HCT116 (cell line): ENCODE results near the gene CASZ1. TPM values are rescaled to one million over a fixed set of nuclear protein-coding genes. Genes with fewer than 3 reads are reported as not detected.

Experiments used
- ATAC-seq: fragments of 200-7000 bp; cut with Tn5 transposase; 2 replicates; pipeline ENCODE4 v1.9.1; 2020; ENCODE audit warnings: mild to moderate bottlenecking, moderate library complexity
- BruUV-seq: library from RNA; stranded (reverse); fragments of 400-500 nt; replicated peaks from 2 replicates; lab custom pipeline; 2021; lab: Mats Ljungman, UMichigan
- CTCF ChIA-PET: fragments of 300-600 bp; sonication (Branson Sonifier 250); formaldehyde crosslinking; loops from one replicate; lab custom pipeline; 2021; ENCODE audit warnings: antibody characterized with exemption; lab: Charles Lee
- POLR2A ChIA-PET: fragments of 300-600, 350-600 bp; sonication (Branson Sonifier 250); formaldehyde crosslinking; loops from one replicate; lab custom pipeline; 2021; ENCODE audit warnings: antibody characterized with exemption; lab: Charles Lee
- RAD21 ChIA-PET, 2 experiments: fragments of 300-600 bp; sonication (Branson Sonifier 250); formaldehyde crosslinking; loops; one replicate each; lab custom pipeline; 2023; ENCODE audit warnings: low total read pairs in 2 of 2; ENCODE audit not compliant: uncharacterized antibody in 2 of 2, unreplicated experiment in 2 of 2, low non-redundant PET in 1 of 2; lab: Charles Lee
- DNase-seq: peaks from one replicate; pipeline ENCODE4 v3.0.0-alpha.2; 2010; ENCODE audit warnings: low read depth, low spot score
- H2AFZ ChIP-seq: fragments of 200-600 bp; shearing (Covaris generic), sonication (generic); 2 replicates; pipeline ENCODE4 v1.6.1; 2017; ENCODE audit warnings: low read depth, mixed run types, mixed read lengths, antibody characterized with exemption, low read length; ENCODE audit not compliant: poor library complexity, severe bottlenecking
- H3K27ac ChIP-seq: 2 replicates; pipeline ENCODE4 v1.5.1; 2012; ENCODE audit warnings: low read depth, low read length
- H3K27me3 ChIP-seq: fragments of 200-600 bp; sonication (generic); 2 replicates; pipeline ENCODE4 v1.6.1; 2016; ENCODE audit warnings: mixed run types, low read length, mixed read lengths; ENCODE audit not compliant: insufficient read depth
- H3K36me3 ChIP-seq, 2 experiments: fragments of 200-500 bp in 1 of 2; fragments of 200-600 bp in 1 of 2; sonication (Bioruptor generic) in 1 of 2; sonication (generic) in 1 of 2; 2 replicates each; pipeline versions ENCODE4 v1.5.1 to v1.6.1; 2014 to 2016; ENCODE audit warnings: low read length in 2 of 2, inconsistent platforms in 1 of 2, mixed read lengths in 1 of 2, mixed run types in 1 of 2; ENCODE audit not compliant: insufficient read depth in 2 of 2, control insufficient read depth in 1 of 2
- H3K4me1 ChIP-seq, 2 experiments: fragments of 200-600 bp in 1 of 2; sonication (generic) in 1 of 2; 2 replicates each; pipeline versions ENCODE4 v1.5.1 to v1.6.1; 2012 to 2017; ENCODE audit warnings: low read length in 2 of 2, inconsistent platforms in 1 of 2, mild to moderate bottlenecking in 1 of 2, mixed read lengths in 1 of 2, mixed run types in 1 of 2, moderate library complexity in 1 of 2; ENCODE audit not compliant: insufficient read depth in 2 of 2, control insufficient read depth in 1 of 2
- H3K4me2 ChIP-seq: fragments of 200-600 bp; sonication (generic); 2 replicates; pipeline ENCODE4 v1.6.1; 2017; ENCODE audit warnings: mixed run types, low read length, mixed read lengths
- H3K4me3 ChIP-seq, 2 experiments: fragments of 200-600 bp in 1 of 2; sonication (generic) in 1 of 2; replicated peaks in 1 of 2; 2 replicates each; pipeline ENCODE4 v1.5.1; 2011 to 2016; ENCODE audit warnings: low read length in 2 of 2, control low read depth in 1 of 2, low read depth in 1 of 2, mild to moderate bottlenecking in 1 of 2, mixed read lengths in 1 of 2, mixed run types in 1 of 2
- H3K79me2 ChIP-seq: fragments of 200-600 bp; sonication (generic); 2 replicates; pipeline ENCODE4 v1.6.1; 2017; ENCODE audit warnings: mild to moderate bottlenecking, mixed run types, low read length, moderate library complexity, mixed read lengths; ENCODE audit not compliant: insufficient read depth
- H3K9ac ChIP-seq: fragments of 200-600 bp; sonication (generic); 2 replicates; pipeline ENCODE4 v1.6.1; 2016; ENCODE audit warnings: low read length, mixed read lengths
- H3K9me2 ChIP-seq: fragments of 200-600 bp; sonication (generic), shearing (Covaris generic); 2 replicates; pipeline ENCODE4 v1.6.1; 2017; ENCODE audit warnings: mixed run types, mild to moderate bottlenecking, moderate library complexity; ENCODE audit not compliant: insufficient read depth
- H3K9me3 ChIP-seq, 2 experiments: fragments of 200-500 bp in 1 of 2; fragments of 200-600 bp in 1 of 2; sonication (Bioruptor generic) in 1 of 2; sonication (generic) in 1 of 2; 2 replicates each; pipeline ENCODE4 v1.6.1; 2014 to 2017; ENCODE audit warnings: low read length in 2 of 2, mixed read lengths in 2 of 2, inconsistent platforms in 1 of 2, low read depth in 1 of 2, mild to moderate bottlenecking in 1 of 2, mixed run types in 1 of 2, moderate library complexity in 1 of 2; ENCODE audit not compliant: control insufficient read depth in 1 of 2, insufficient read depth in 1 of 2
- H4K20me1 ChIP-seq: fragments of 200-600 bp; sonication (generic), shearing (Covaris generic); 2 replicates; pipeline ENCODE4 v1.6.1; 2017; ENCODE audit warnings: mixed run types, mild to moderate bottlenecking, moderate library complexity; ENCODE audit not compliant: insufficient read depth
- CBX3 ChIP-seq: IDR thresholded peaks from 2 replicates; pipeline ENCODE4 v1.6.1; 2012; ENCODE audit warnings: low read depth
- CEBPB ChIP-seq: IDR thresholded peaks from 2 replicates; pipeline ENCODE4 v1.6.1; 2012; ENCODE audit warnings: low read depth
- EGR1 ChIP-seq: IDR thresholded peaks from 2 replicates; pipeline ENCODE4 v1.6.1; 2012; ENCODE audit warnings: low read depth
- ELF1 ChIP-seq: IDR thresholded peaks from 2 replicates; pipeline ENCODE4 v1.6.1; 2012; ENCODE audit warnings: low read depth, borderline replicate concordance
- EZH2 ChIP-seq: fragments of 200-600 bp; sonication (generic); IDR thresholded peaks from 2 replicates; pipeline ENCODE4 v1.6.1; 2017; ENCODE audit warnings: antibody characterized with exemption, mixed run types
- EZH2phosphoT487 ChIP-seq: fragments of 200-600 bp; IDR thresholded peaks from 2 replicates; pipeline ENCODE4 v1.6.1; 2018; ENCODE audit warnings: antibody characterized with exemption, borderline replicate concordance
- FOSL1 ChIP-seq: IDR thresholded peaks from 2 replicates; pipeline ENCODE4 v1.6.1; 2012; ENCODE audit warnings: low read depth
- JUND ChIP-seq: IDR thresholded peaks from 2 replicates; pipeline ENCODE4 v1.6.1; 2012
- MAX ChIP-seq: IDR thresholded peaks from 2 replicates; pipeline ENCODE4 v1.6.1; 2012
- POLR2A ChIP-seq: IDR thresholded peaks from 2 replicates; pipeline ENCODE4 v1.7.0; 2011; ENCODE audit warnings: borderline replicate concordance; ENCODE audit not compliant: insufficient read depth, insufficient read length; ENCODE audit errors: extremely low read depth
- POLR2AphosphoS5 ChIP-seq: IDR thresholded peaks from 2 replicates; pipeline ENCODE4 v1.6.1; 2011; ENCODE audit warnings: mild to moderate bottlenecking, low read depth, low read length, moderate library complexity
- RAD21 ChIP-seq: IDR thresholded peaks from 2 replicates; pipeline ENCODE4 v1.6.1; 2012; ENCODE audit warnings: low read depth, mild to moderate bottlenecking
- SIN3A ChIP-seq: IDR thresholded peaks from 2 replicates; pipeline ENCODE4 v1.6.1; 2012; ENCODE audit warnings: low read depth
- SP1 ChIP-seq: IDR thresholded peaks from 2 replicates; pipeline ENCODE4 v1.6.1; 2012; ENCODE audit warnings: low read depth
- SRF ChIP-seq: IDR thresholded peaks from 2 replicates; pipeline ENCODE4 v1.6.1; 2012; ENCODE audit warnings: low read depth
- TCF7L2 ChIP-seq: IDR thresholded peaks from 2 replicates; pipeline ENCODE4 v1.7.0; 2011; ENCODE audit warnings: borderline replicate concordance, inconsistent platforms; ENCODE audit not compliant: insufficient read depth, insufficient read length; ENCODE audit errors: extremely low read depth
- ZBTB33 ChIP-seq: IDR thresholded peaks from 2 replicates; pipeline ENCODE4 v1.6.1; 2011; ENCODE audit warnings: mild to moderate bottlenecking, low read length, moderate library complexity; ENCODE audit not compliant: insufficient replicate concordance; ENCODE audit errors: extremely low read depth
- ZFX ChIP-seq: fragments of 450-650 bp; IDR thresholded peaks from 2 replicates; pipeline ENCODE4 v1.6.1; 2017
- intact Hi-C: fragments of 100-400 bp; cut with micrococcal nuclease; formaldehyde crosslinking; loops from 2 replicates; pipeline ENCODE4 v1.10.0; 2022
- total RNA-seq: library from RNA; stranded (reverse); gene quantifications from one replicate; pipeline ENCODE4 v1.2.1, GENCODE V29; 2021; ENCODE audit not compliant: unreplicated experiment
- TF ChIP-seq, protein P1 (sequence below): IDR thresholded peaks from 2 replicates; pipeline ENCODE4 v1.6.1; 2012; ENCODE audit warnings: low read depth

Gene CASZ1
- total RNA-seq, 1 experiment from 2014 or later: 7.7 TPM

- no peak for TF ChIP-seq ZBTB33
These were observed 126.3 kb downstream of the CASZ1 start (continued) for GRCh38 chr1:10670190-10670589.

DNA sequence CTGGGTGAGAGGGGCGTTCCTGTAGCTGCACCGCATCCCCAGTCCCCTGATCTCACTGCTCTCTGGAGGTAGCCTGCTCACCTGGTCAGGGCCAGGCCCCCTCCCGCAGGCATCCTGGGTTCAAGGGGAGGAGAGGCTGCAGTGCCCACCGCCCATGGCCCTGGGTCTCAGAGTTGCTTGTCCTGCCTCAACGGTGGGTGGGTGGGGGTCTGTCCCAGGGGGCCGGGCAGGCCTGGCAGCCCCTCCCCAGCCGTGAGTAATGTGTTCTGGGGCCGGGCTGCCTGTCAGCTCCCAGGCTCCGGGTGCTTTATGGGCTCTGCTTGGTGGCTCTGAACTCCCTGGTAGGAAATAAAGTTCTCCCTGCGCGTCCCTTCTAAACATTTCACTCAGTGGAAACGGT is 126.9 kb downstream of the CASZ1 start:
- RAD21 ChIA-PET: no interaction called here
- no TSS peak for BruUV-seq
- Histone ChIP-seq H3K4me2 (no peak overlapping the region), H3K27ac (no peak overlapping the region), H3K4me3 (no peak overlapping the region), H3K9me3 (no peaks in the 10 kb centered on the region), H3K27me3 (no peaks in the 10 kb centered on the region), H4K20me1 (no peaks in the 10 kb centered on the region), H3K36me3 (no peaks in the 10 kb centered on the region), H3K9ac (no peak overlapping the region), H3K79me2 (no peaks in the 10 kb centered on the region), H2AFZ (no peak overlapping the region), H3K9me2 (no peaks in the 10 kb centered on the region), H3K4me1 (no peaks in the 10 kb centered on the region)
- ATAC-seq (no peak), DNase-seq (no peak)
- POLR2A ChIA-PET: no interaction called here
- TF ChIP-seq SP1 (no peak), JUND (no peak), SRF (no peak), EZH2phosphoT487 (no peak), POLR2A (no peak), MAX (no peak), EZH2 (no peak), CBX3 (no peak), ZFX (no peak), ZBTB33 (no peak), CEBPB (no peak), ELF1 (no peak), TCF7L2 (no peak), FOSL1 (no peak), SIN3A (no peak), POLR2AphosphoS5 (no peak), EGR1 (no peak), RAD21 (no peak)
- TF ChIP-seq, protein P1, sequence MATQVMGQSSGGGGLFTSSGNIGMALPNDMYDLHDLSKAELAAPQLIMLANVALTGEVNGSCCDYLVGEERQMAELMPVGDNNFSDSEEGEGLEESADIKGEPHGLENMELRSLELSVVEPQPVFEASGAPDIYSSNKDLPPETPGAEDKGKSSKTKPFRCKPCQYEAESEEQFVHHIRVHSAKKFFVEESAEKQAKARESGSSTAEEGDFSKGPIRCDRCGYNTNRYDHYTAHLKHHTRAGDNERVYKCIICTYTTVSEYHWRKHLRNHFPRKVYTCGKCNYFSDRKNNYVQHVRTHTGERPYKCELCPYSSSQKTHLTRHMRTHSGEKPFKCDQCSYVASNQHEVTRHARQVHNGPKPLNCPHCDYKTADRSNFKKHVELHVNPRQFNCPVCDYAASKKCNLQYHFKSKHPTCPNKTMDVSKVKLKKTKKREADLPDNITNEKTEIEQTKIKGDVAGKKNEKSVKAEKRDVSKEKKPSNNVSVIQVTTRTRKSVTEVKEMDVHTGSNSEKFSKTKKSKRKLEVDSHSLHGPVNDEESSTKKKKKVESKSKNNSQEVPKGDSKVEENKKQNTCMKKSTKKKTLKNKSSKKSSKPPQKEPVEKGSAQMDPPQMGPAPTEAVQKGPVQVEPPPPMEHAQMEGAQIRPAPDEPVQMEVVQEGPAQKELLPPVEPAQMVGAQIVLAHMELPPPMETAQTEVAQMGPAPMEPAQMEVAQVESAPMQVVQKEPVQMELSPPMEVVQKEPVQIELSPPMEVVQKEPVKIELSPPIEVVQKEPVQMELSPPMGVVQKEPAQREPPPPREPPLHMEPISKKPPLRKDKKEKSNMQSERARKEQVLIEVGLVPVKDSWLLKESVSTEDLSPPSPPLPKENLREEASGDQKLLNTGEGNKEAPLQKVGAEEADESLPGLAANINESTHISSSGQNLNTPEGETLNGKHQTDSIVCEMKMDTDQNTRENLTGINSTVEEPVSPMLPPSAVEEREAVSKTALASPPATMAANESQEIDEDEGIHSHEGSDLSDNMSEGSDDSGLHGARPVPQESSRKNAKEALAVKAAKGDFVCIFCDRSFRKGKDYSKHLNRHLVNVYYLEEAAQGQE: no peak
- intact Hi-C loops: no loop called here
- CTCF ChIA-PET: interaction anchor here (0.5 kb wide), 1 partner anchor 24 kb away, joined by 4 read pairs; no protein-coding TSS in a partner anchor
